KBM-7 (cell line): ENCODE results near the gene FSTL5.
"Not testable (repeated sequence)": the region's sequence is repeated elsewhere in the genome, so short reads cannot be mapped to it uniquely, and the experiment has no call there.

ENCODE experiments used
- DNase-seq: peaks from one replicate; pipeline ENCODE4 v3.0.0-alpha.2; 2015
- in situ Hi-C: fragments of 300-500 bp; cut with MboI; formaldehyde crosslinking; loops from 2 replicates; pipeline ENCODE4 v1.14.3; 2020; ENCODE audit warnings: low sequenced_read_pairs, low pct_unique_long_range_greater_than_20kb, mixed read lengths

FSTL5 gene

DNA sequence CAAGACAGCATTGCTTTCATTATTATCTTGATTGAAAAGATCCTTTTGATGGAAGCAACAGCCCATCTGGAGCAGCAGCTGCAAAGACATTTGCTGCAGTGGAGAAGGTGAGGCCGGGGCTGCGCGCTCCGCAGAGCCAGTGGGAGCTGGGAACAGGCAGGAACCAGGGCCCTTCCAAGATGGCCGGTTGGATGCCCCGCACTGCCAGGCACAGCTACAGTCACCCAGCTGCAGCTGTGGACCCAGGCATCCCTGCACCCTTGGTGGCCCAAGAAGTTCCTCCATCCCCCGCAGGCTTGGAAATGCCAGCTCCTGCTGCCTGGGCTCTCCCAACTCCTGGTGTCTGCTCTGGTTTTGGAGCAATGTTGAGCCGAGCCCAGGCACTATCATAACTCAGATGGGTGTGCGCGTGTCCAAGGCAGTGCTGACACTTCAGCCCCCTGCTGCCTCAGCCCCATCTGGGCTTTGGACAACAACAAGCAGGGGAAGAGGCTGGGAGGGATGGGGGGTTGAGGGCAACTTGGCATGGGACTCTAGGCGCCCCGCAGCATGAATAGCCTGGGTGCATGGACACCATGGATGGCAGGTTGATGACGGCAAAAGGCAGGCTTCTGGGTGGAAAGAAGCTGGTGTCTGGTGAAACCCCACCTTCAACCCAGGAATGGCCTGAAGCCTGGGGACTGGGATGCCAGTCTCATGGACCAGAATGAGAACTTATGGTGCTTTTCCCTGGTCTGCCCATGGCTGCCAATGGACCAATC is 371.8 kb downstream of the FSTL5 start:
- in situ Hi-C loops: no loop called here
- DNase-seq: no peak

DNA sequence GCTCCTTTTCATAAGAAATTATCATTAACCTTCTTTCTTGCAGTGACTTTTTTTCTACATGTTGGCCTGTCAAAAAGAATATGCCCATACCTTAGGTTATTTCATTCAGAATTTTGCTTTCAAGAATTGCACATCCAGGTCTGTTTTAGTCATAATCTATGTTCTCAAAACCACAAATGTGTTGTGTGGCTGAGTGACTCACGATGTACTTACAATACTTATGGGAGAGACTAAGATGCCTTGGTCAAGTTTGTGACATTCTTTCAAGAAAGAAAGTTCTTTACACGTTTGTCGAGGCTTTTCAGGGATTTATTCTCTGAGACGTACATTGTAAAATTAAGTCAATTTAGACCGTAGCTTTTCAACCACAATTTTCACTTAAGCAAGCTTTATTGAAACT is 396.7 kb downstream of the FSTL5 start:
- in situ Hi-C loops: no loop called here
- no peak for DNase-seq

DNA sequence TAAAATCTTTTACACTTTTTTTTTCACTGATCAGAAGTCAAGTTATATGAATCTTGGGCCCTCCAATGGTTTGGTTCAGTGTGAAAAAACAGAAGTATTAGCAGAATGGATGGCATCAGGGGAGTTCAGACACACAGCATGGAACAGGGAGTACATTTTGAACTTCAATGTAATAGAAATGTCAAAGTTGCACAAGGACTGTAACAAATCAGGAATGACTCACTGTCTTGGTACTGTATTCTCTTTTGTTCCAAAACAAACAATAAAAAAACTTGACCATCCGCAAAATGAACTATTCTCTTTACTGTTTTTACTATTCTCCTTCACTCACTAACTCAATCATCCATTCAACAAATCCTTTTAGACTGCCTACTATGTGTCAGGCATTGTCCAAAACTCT is 401.0 kb downstream of the FSTL5 start:
- in situ Hi-C loops: no loop called here
- no peak for DNase-seq

DNA sequence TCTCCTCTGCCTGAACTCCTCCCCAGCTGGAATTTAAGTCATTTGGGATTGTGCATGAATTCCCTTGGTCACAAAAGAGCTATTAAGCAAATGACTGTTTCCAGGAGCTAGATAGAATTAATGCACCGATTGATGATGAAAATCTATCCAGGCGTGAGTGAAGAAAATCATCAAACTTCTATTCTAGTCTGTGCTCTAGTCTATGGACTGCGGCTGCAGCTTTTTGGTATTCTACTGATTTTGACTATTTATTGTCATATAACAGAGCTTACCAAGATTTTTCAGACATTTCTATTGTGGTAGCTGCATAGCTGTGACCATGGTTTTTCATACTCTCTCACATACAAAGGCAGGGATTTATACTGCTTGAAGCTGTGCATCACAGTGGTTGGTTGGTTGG is 403.8 kb downstream of the FSTL5 start:
- in situ Hi-C loops: no loop called here

DNA sequence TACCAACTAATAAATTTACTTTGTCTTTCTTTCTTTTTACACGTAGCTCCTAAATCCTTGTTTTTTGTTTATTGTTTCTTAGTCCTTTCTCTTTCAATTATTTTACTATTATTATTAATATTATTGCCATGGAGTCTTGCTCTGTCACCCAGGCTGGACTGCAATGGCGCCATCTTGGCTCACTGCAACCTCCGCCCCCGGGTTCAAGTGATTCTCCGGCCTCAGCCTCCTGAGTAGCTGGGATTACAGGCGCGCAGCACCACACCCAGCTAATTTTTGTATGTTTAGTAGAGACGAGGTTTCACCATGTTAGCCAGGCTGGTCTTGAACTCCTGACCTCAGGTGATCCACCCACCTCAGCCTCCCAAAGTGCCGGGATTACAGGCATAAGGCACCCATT is 405.4 kb downstream of the FSTL5 start:
- in situ Hi-C loops, DNase-seq: not testable (repeated sequence)

More for the DNA sequence above, 403.8 kb downstream of the FSTL5 start:
- no peak for DNase-seq

DNA sequence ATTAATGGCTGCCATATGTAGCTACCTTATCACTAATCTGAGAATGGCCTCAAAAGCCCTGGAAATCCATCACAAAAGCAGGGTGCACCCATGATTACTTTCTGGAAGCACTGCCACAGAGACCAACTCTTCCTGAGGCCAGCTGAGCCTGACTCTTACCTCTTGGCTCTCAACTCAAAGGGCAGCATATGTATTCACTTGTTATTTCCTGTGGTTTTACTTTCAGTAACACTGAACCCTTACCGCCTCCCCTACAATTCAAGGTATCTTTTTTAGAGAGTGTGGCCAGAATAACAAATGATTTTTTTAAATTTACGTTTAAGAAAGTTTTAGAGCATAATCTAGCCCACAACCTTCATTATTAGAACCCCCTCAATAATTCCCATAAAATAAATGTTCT is 434.9 kb downstream of the FSTL5 start:
- in situ Hi-C loops: no loop called here
- no peak for DNase-seq

DNA sequence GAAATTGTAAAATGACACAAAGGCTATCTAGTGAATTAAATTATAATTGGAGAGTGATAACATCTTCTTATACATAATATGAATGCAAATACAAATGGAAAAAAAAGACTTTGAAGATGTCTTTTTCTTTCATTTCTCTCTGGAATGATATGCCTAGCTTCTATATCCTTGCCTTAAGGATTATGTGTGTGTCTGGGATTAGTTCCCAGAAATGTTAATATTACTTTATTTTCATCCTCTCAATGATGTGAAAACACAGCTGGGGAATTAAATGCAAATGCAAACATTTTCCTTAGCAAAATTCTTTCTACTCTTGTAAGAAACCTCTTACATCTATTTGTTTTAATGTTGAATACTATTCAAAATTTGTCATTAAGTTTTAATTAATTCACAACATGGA is 441.9 kb downstream of the FSTL5 start:
- in situ Hi-C loops: no loop called here
- no peak for DNase-seq

DNA sequence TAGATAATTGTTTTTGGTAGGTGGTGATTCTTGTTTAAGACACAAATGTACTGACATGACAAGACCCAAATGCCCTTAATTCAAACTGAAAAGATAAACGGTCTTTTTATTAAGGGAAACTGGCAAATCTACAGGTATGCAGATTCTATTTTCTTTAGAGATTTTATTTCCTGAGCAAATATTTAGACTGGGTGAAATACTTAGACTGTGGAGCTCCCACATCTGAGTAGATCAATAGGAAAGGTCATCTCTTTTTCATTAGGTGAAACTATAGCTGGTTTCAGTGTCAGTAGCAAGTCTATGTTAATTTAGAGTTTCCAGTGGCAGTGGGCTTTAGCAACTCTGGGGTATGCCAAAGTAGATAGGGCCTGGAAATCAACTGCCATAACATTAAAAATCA is 446.7 kb downstream of the FSTL5 start:
- in situ Hi-C loops: no loop called here
- no peak for DNase-seq

DNA sequence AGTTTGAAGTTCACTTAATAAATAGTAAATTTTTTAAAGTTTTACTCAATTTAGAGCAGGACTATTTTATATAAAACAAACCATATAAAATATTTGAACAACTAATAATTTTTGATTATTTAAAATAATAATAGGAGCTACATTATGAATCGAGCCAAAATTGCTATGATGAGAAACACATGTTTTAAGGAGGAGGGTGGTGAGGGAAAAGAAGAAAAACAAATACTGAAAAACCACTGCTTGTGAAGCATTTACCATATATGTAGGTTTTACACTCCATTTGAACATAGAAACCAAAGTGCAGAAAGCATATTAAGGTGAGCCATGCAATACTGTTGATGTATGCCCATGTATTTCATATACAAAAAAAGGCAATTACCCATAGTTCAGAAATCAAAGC is 448.9 kb downstream of the FSTL5 start:
- in situ Hi-C loops: no loop called here
- DNase-seq: no peak

DNA sequence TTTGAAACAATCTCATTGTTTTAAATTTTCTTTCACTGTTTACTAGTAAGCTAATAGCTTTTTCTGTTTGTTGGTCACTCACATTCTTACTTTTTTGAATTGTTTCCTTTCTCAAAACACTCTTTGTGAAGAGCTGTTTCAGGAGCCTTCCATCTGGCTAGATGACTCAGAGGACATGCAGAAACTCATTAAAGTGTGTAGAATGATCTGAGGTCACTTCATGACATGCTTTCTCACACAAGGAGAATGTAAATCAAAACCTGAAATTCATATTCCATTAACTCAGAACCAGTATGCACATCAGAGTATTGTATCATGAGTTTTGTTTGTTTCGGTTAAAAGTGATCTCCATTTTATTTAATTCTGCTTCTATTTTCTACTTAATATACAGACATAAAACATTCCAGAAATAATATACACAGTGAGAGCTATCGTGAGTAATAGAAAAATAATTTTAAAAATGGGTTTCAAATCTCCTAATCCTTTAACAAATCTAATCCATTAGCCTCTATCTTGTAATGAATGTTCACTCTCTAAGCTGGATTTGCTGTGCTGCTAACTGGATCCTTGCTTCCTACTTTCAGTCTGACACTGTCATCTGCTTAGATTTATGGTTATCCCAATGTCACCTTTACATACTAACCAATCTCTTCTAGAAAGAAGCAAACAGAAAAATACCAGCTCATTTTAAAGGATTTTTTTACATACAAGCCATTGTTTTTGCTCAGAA is 449.6 kb downstream of the FSTL5 start:
- no peak for DNase-seq
- in situ Hi-C loops: no loop called here

DNA sequence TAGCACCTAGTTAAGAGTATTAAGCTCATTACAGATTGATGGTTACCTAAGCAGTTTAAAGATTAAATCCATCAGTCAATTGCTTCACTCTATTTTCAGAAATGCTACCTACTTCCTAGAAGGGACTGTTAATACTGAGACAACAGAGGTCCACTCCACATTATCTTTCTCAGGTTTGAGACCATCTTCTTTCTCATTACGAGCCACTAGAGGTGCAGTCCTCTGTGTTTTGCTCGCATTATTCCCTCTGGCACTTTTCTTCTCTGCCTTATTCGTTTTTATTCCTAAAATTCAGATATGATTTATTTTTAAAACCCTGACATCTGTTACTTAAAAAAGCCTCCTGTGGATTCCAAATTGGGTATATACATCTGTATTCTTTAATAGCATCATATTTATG is 459.1 kb downstream of the FSTL5 start:
- DNase-seq: no peak
- in situ Hi-C loops: no loop called here

DNA sequence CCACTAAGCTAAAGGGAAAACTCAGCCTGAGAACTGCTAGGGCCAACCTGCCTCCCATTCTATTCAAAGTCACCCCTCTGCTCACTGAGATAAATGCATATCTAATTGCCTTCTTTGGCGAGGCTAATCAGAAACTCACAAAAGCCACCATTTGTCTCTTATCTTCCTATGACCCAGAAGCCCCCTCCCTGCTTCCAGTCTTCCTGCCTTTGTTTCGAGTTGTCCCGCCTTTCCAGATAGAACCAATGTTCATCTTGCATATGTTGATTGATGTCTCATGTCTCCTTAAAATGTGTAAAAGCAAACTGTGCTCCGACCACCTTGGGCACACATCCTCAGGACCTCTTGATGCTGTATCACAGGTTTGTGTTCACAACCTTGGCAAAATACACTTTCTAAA is 459.8 kb downstream of the FSTL5 start:
- in situ Hi-C loops: no loop called here
- no peak for DNase-seq

DNA sequence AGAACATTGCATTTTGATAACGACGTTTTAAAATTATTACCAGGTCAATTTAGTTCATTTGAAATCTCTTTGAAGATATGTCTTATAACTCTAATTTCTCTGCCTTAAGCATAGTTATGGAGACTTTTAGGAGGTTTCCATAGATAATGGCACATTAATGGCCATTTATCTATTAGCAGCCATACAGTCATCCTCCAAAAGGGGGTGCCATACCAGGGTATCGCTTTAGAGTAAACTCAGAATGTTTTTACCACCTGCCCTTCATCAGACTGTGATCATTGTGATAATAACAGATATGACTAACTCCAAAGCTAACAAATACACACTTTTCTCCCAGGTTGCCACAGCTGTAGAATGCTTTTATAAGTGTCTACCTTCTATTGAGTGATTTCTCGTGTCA is 461.5 kb downstream of the FSTL5 start:
- DNase-seq: no peak

DNA sequence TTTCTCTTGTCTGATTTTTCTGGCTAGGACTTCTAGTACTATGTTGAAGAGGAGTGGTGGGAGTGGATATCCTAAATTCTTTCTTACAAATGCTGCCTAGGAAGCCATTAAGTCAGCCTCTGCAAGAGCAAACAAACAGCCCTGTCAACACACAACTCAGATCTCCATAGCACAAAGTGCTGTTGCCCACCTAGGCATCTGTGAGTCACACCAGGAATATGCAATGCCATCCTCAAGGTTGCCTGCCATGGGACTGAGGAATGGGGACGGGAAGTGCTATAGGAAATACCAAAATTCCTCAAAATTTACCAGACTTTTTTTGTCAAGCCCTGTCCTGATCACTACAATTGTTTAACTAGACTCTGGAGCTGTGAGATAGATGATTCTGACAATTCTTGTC is 466.9 kb downstream of the FSTL5 start:
- no peak for DNase-seq

More for the DNA sequence above, 461.5 kb downstream of the FSTL5 start:
- in situ Hi-C loops: no loop called here

DNA sequence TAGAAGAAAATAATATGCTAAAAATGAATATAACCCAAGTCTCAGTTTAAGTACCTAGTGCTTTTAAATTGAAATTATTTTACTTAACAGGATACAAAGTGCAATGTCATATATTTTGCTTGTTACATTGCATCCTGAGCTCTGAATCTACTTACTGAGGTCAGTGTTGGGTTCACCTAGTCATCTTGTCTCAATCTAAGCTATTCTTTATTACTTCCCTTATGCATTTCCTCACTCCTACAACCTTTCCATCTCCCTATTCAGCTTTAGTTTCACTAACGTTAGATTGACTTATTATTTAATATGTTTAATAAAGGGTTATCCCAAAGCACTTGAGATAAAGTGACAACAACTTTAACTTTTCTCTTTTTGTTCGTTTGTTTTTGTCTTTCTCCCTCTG is 483.7 kb downstream of the FSTL5 start:
- in situ Hi-C loops: no loop called here
- no peak for DNase-seq

More for the DNA sequence above, 466.9 kb downstream of the FSTL5 start:
- in situ Hi-C loops: no loop called here

DNA sequence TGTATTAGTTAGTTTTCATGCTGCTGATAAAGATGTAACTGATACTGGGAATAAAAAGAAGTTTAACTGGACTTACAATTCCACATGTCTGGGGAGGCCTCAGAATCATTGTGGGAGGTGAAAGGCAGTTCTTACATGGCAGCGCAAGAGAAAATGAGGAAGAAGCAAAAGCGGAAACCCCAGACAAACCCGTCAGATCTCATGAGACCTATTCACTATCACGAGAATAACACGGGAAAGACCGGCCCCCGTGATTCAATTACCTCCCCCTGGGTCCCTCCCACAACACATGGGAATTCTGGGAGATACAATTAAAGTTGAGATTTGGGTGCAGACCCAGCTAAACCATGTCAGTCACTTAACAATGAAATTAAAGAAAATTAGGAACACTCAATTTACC is 499.1 kb downstream of the FSTL5 start:
- in situ Hi-C loops: no loop called here
- DNase-seq: peak; percentile 88

DNA sequence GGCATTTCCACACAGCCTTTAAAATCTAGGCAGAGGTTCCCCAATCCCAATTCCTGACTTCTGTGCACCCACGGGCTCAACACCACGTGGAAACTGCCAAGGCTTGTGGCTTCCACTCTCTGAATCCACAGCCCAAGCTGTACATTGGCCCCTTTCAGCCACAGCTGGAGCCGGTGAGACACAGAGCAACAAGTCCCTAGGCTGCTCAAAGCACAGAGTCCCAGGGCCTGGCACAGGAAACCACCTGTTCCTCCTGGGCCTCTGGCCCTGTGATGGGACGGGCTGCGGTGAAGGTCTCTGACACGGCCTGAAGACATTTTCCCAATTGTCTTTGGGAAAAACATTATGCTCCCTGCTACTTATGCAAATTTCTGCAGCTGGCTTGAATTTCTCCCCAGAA is 500.0 kb downstream of the FSTL5 start:
- DNase-seq: peak; percentile 36
- in situ Hi-C loops: no loop called here

DNA sequence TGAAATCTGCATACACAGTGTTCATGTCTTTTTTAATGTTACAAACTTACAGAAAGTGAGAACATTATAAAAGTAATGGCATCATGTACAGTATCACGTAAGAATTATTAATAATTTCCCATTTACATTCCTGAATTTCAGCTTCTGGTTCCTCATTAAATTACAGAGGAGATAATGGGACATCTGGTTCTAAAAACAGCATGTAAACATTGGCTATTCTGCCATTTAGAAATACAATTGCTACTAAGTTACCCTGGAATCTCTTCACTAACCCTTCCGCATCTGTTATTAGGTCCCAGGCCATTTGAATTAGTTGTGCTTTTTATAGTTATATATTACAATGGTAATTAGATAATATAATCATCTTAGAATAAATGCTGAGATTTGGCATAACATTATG is 505.1 kb downstream of the FSTL5 start:
- no peak for DNase-seq
- in situ Hi-C loops: no loop called here

DNA sequence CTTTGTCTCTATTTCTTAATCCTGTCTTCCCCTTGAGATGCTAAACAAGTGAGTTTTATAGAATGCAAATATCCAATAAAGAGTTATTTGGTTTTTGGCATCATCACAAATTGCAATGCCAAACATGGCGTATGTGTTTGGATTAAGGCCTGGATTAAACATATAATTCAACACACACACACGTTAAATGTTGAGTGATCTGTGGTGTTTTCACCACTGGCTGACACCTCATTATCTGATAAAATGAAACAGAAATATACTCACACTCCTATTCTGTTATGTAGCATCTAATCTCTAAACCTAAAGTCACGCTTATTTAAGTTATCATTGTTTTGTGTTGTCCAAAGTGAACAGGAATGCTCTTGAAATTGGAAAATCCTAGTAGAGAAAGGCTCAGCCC is 506.2 kb downstream of the FSTL5 start:
- no peak for DNase-seq
- in situ Hi-C loops: no loop called here

DNA sequence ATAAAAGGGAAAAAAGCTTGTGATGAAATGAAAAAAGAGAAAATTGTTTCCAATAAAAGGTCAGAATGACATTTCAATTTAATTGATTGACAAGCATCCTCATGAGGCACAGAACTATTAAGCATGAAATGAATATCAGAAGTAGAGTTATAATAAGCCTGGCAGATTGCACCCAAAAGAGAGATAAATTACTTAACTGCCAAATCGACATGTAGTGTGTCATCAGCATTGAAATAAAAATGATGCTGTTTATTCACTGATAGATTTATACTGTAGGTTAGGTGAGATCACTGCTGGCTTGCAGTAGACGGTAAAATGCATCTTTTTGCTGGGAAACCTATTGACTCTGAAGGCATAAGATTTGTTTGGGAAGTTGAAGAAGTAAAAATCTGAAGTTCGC is 507.2 kb downstream of the FSTL5 start:
- in situ Hi-C loops: no loop called here
- no peak for DNase-seq

DNA sequence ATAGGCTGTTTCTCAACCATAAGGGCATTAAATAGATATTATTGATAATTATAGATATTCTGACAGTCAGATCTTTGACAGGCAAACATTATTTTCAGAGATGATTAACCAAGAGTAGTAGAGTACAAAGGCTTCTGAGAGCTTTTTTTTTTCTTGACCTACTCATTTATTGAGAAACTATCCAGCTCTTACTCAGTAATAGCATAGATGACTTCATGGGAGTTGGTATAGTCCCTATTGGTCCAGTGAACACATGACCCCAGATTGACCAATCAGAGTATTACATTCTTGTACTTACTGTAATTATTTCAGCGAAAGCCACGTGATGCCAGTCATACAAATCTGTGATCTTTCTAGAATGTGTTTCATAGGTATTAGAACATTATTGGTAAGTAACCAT is 508.7 kb downstream of the FSTL5 start:
- in situ Hi-C loops: no loop called here
- no peak for DNase-seq
